HG03521 (cell line): ENCODE data around the gene PPARD.
"Not testable (repeated sequence)": the region's sequence is repeated elsewhere in the genome, so short reads cannot be mapped to it uniquely, and the experiment has no call there.

Experiments
- ATAC-seq: cut with Tn5 transposase; IDR thresholded peaks from one replicate; pipeline ENCODE4 v1.9.1; 2021; ENCODE audit warnings: mild to moderate bottlenecking, moderate library complexity; ENCODE audit not compliant: unreplicated experiment

PPARD gene

GRCh38 chr6:35403544-35404442, 61.4 kb downstream of the PPARD start:
- no peak for ATAC-seq

GRCh38 chr6:35406711-35407485, 64.5 kb downstream of the PPARD start:
- no peak for ATAC-seq

GRCh38 chr6:35409245-35409644, 66.9 kb downstream of the PPARD start:
- no peak for ATAC-seq

GRCh38 chr6:35410131-35410530, 67.8 kb downstream of the PPARD start:
- no peak for ATAC-seq

DNA sequence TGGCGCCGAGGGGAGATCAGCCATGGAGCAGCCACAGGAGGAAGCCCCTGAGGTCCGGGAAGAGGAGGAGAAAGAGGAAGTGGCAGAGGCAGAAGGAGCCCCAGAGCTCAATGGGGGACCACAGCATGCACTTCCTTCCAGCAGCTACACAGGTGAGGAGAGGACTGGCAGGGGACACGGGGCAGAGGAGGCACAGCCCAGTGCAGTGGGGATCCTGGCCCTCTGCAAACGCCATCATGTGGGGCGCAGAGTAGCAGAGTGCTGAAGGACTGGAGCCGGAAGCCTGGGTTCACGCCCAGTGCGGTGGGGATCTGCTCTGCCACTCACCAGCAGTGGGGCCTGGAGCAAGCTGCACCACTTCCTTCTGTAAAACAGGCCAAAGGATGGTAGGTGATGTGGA, 68.7 kb downstream of the PPARD start:
- no peak for ATAC-seq

- ATAC-seq, result no peak
Observed at GRCh38 chr6:35412102-35412501, 69.7 kb downstream of the PPARD start.

GRCh38 chr6:35413911-35414310, 71.6 kb downstream of the PPARD start:
- no peak for ATAC-seq

DNA sequence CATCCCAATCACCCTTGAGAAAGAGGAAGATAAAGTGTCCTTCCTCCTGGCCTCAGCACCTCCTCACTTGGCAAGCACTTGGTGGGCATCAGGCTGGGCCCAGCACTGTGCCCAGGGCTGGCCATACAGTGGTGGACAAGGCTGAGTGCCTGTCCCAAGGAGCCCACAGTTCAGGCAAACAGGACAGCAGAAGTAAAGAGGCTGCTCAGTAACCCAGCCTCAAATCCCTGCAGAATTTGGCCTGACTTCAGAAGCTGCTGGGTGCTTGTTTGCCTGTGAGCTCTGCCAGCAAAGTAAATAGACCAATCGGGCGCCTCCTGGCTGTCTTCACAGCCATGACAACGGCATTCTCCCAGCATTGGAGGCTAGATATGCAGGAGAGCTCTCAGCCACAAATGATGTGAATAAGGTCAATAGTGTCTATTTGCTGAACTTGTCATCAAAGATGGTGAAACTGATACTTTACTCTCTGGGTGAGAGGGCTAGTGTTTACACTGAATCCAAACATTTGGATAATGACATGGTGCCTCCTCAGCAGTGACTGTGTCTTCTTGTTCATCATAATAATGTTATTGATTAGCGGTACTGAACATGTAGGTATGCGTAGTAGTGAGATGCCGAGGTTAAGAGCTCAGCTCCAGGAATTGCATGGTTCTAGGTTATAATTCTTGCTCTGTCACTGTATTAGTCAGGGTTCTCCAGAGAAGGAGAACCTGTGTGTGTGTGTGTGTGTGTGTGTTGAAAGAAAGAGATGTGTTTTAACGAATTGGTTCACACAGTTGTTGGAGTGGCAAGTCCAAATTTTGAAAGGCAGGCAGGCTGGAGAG, 72.9 kb downstream of the PPARD start:
- ATAC-seq, result no peak

DNA sequence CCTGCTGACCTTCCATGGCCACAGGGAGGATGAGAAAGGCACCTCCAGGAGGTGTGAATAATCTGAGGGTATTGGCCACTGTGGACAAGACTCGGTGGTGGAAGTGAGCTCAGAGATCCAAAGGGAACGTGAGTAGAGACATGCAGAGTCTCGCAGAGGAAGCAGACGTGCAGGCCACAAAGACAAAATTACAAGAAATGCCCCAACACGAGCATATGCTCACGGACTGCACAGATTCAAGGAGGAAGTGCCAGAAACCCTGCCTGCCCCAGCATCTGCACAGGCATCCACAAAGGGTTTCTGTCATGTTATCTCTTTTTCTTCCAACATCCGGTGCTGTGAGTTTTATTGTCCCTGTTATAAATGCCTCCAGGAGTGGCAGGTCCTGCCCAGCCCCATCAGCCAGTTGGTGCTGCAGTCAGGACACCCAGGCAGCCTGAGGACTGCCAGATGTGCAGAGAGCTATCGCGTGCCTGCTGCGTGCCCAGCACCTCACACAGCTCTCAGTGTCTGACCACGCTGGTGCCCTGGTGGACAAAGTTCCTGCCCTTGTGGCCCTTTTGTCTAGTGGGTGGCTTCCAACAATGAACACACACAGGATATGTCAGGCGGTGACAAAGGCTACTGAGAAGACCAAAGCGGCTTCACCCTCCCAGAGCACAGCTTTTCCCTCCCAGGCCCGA, 75.8 kb downstream of the PPARD start:
- ATAC-seq, result no peak

- ATAC-seq, result no peak
Observed at GRCh38 chr6:35419417-35419816, 77.1 kb downstream of the PPARD start.

GRCh38 chr6:35419961-35420360, 77.6 kb downstream of the PPARD start:
- no peak for ATAC-seq

DNA sequence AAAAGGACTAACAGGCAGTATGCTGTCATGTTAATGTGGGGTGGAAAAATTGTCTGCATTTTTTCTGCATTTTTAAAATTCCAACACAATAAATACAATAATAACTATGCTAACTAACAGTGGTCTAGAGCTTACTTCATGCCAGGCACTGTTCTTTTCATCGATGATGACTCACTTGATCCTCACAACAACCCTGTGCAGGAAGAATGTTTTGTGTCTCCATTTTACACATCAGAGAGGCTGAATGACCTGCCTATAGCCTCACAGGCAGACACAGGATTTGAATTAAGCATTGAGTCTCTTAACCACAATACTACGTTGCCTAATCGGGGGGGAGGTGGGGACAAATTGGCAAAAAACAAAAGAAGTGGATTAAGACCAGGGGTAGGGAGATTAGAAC, 82.9 kb downstream of the PPARD start:
- no peak for ATAC-seq

GRCh38 chr6:35426074-35426473, 83.7 kb downstream of the PPARD start:
- ATAC-seq, result no peak

GRCh38 chr6:35427435-35427834, 85.1 kb downstream of the PPARD start:
- no peak for ATAC-seq

- ATAC-seq, result no peak
Observed at GRCh38 chr6:35427851-35428321, 85.5 kb downstream of the PPARD start.

DNA sequence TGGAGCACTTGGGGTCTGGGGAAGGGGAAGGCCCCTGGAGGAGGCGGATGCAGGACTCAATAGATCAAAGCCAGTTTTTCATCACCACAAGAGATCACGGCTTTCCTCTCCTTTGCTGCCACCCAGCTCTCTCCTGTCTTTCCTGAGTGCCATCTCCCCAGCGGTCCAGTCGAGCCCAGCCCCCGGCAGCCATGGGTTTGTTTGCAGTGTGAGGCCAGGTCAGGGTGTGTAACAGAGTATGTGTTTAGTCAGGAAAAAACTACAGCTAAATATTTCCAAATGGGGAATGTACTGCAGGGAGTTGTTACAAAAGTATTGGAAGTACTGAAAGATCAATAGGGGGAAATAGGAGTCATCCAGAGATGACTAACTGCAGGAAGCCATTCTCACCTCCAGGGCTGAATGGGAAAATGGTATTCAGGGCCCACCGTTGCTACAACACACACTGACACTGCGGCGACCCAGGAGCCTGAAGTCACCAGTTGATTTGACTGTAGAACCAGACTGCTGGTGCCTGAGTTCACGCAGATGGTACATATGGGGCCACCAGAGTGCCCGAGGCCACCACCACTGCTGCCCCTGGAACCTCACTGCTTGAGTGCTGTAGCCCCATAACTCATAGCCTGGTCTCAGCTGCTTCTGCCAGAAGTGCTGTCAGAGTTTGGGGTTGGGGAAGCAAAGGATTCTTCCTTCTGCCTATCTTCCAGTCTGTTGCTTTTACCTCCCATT, 86.2 kb downstream of the PPARD start:
- ATAC-seq, result no peak

DNA sequence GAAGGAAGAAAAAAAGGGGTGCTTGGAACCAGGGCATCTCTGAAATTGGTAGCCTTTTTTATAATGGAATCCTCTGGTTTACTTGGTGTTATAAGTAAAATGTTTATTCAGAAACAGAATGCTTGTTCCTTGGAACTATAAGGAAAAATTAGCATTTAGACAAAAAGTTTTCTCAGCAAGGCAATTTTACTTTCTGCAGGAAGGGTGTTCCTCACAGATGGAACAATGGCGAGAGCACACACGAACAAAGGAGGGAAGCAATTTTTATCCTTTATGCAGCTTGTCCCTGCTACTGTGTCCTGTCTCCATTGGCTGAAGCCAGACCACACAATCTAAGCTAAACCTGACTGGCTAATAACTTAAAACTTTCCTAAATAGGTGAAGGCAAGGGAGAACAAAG, 87.1 kb downstream of the PPARD start:
- ATAC-seq, result no peak

DNA sequence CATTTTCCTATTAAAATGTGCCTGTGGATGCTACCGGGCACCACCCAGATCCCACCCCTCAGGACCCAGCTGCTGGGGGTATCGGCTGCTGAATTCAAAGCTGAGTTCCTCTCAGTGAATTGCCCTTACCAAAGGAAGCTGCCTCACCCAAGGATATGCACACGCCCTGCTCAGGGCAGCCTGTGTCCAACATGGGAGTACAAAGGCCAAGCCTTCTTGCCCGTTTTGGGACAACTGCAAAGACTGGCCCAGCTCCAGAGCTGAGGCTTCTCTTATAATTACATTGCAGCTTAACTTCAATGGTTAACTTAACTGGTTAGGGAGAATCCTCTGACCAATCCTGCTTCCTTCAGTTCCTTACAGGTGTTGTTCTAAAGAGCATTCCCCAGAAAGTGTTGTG, 89.9 kb downstream of the PPARD start:
- no peak for ATAC-seq

DNA sequence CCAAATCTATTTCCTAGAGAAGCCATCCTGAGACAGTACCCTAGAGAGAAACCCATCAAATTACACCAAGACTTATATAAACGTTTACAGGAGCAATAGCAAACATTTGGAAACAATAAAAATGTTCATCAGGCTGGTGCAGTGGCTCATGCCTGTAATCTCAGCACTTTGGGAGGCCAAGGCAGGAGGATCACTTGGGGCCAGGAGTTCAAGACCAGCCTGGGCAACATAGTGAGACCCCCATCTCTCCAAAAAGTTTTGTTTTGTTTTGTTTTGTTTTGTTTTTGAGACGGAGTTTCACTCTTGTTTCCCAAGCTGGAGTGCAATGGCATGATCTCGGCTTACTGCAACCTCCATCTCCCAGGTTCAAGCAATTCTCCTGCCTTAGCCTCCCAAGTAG, 90.3 kb downstream of the PPARD start:
- ATAC-seq, result not testable (repeated sequence)
